ENCODE data around the gene NUP210. TPM values are rescaled to one million over a fixed set of nuclear protein-coding genes. Genes with fewer than 3 reads are reported as not detected.

NUP210 gene
- total and polyA plus RNA-seq, 4 donors, result 9.9 to 38.6 (median 22.9) TPM

- no peak overlapping the region for H3K4me3 ChIP-seq (ENCODE audit: low read depth in 1 of 3, low read length in 3 of 3)
- H3K27ac ChIP-seq (ENCODE audit: low read depth in 1 of 2, low read length in 2 of 2), result no peak overlapping the region
- no peak overlapping the region for H3K9ac ChIP-seq (ENCODE audit: low read depth in 1 of 2, low read length in 2 of 2)
- TF ChIP-seq NR2F2 (IDR thresholded peaks at IDR 0.05) (no peak), SP1 (IDR thresholded peaks at IDR 0.05) (no peak), TAF1 (conservative IDR thresholded peaks at IDR 0.05) (no peak), ZBTB33 (IDR thresholded peaks at IDR 0.05) (no peak)
- no peaks in the 10 kb centered on the region for H3K27me3 ChIP-seq (ENCODE audit: control insufficient read depth in 4 of 4, insufficient read depth in 4 of 4, low read length in 3 of 4)
- no peaks in the 10 kb centered on the region for H3K9me3 ChIP-seq (ENCODE audit: control insufficient read depth in 4 of 4, low read length in 3 of 4)
- DNase-seq (ENCODE audit: low spot score), result no peak
- 90% methylated on average over 6 of the region's 6 CpGs for WGBS
- H3K4me1 ChIP-seq (ENCODE audit: control insufficient read depth in 4 of 4, insufficient read depth in 4 of 4, low read length in 3 of 4), result no peaks in the 10 kb centered on the region
- H3K36me3 ChIP-seq (ENCODE audit: control insufficient read depth in 4 of 4, insufficient read depth in 3 of 4, low read depth in 1 of 4, low read length in 3 of 4), result peaks cover 4 to 82% (median 35%) of the 10 kb centered on the region in 4 donors
Observed at GRCh38 chr3:13332740-13333139, 87.4 kb downstream of the NUP210 start.

DNA sequence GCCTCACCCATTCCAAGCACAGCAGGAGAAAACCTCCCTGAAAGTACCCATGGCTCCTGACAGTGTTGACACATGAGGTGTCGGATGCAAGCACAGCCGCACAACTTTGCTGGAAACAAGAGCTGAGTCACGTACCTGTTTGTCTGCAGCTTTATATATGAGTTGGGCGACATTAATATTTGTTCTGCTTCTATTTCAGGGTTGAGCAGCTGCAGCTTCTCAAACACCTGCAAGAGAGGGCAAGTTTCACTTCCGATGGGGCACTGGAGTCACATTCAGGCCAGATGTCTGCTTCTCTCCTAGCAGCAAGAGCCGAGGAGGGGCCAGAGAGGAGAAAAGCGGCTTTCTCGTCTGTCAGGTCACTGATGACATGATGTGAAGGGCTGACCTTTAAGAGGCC is 88.0 kb downstream of the NUP210 start:
- no peaks in the 10 kb centered on the region for H3K4me1 ChIP-seq (ENCODE audit: control insufficient read depth in 4 of 4, insufficient read depth in 4 of 4, low read length in 3 of 4)
- no peak for TF ChIP-seq REST (IDR thresholded peaks at IDR 0.05)
- TF ChIP-seq CTCF (IDR thresholded peaks at IDR 0.05; ENCODE audit: low read depth, low read length, missing input control), result no peak
- TF ChIP-seq FOXA2 (IDR thresholded peaks at IDR 0.05), result no peak
- no peaks in the 10 kb centered on the region for H3K9me3 ChIP-seq (ENCODE audit: control insufficient read depth in 4 of 4, low read length in 3 of 4)
- peaks cover 4 to 82% (median 37%) of the 10 kb centered on the region in 4 donors for H3K36me3 ChIP-seq (ENCODE audit: control insufficient read depth in 4 of 4, insufficient read depth in 3 of 4, low read depth in 1 of 4, low read length in 3 of 4)
- no peak overlapping the region for H3K4me3 ChIP-seq (ENCODE audit: low read depth in 1 of 3, low read length in 3 of 3)
- no peak overlapping the region for H3K9ac ChIP-seq (ENCODE audit: low read depth in 1 of 2, low read length in 2 of 2)
- no peak for DNase-seq (ENCODE audit: low spot score)
- no peaks in the 10 kb centered on the region for H3K27me3 ChIP-seq (ENCODE audit: control insufficient read depth in 4 of 4, insufficient read depth in 4 of 4, low read length in 3 of 4)
- no peak overlapping the region for H3K27ac ChIP-seq (ENCODE audit: low read depth in 1 of 2, low read length in 2 of 2)
- WGBS, result 90% methylated on average over 8 of the region's 8 CpGs

DNA sequence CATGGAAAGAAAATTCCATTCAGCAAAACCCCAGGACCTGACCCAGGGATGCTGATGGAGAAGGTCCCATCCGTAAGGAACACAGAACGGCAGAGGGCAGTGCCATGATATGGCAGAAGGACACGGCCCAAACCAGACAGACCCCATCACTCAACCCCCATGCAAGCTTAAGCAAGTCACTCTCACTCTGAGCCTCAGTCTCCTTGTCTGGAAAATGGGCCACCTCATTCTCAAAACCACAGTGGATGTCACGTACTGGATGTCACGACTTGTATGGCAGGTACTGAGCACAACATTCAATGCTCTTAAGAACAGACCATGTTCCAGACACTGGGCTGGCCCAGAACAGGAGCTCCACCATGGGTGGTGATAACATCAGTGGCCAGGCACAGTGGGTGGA is 90.4 kb downstream of the NUP210 start:
- no peak for DNase-seq (ENCODE audit: low spot score)
- no peaks in the 10 kb centered on the region for H3K9me3 ChIP-seq (ENCODE audit: control insufficient read depth in 4 of 4, low read length in 3 of 4)
- H3K9ac ChIP-seq (ENCODE audit: low read depth in 1 of 2, low read length in 2 of 2), result no peak overlapping the region
- peaks cover 4 to 84% (median 34%) of the 10 kb centered on the region in 4 donors for H3K36me3 ChIP-seq (ENCODE audit: control insufficient read depth in 4 of 4, insufficient read depth in 3 of 4, low read depth in 1 of 4, low read length in 3 of 4)
- no peak for TF ChIP-seq NR2F2 (IDR thresholded peaks at IDR 0.05)
- no peak for TF ChIP-seq HNF4G (IDR thresholded peaks at IDR 0.05)
- TF ChIP-seq ATF3 (IDR thresholded peaks at IDR 0.05), result no peak
- TF ChIP-seq ZBTB33 (IDR thresholded peaks at IDR 0.05), result no peak
- no peak for TF ChIP-seq YY1 (IDR thresholded peaks at IDR 0.05)
- TF ChIP-seq JUND (IDR thresholded peaks at IDR 0.05), result no peak
- no peak for TF ChIP-seq EGR1 (IDR thresholded peaks at IDR 0.05; ENCODE audit: low read depth in 2 of 2)
- TF ChIP-seq GABPA (IDR thresholded peaks at IDR 0.05 in 1 of 2, conservative IDR thresholded peaks at IDR 0.05 in 1 of 2), result no peak
- TF ChIP-seq CTCF (IDR thresholded peaks at IDR 0.05; ENCODE audit: low read depth, low read length, missing input control), result no peak
- no peak for TF ChIP-seq RAD21 (IDR thresholded peaks at IDR 0.05)
- TF ChIP-seq FOXA1 (IDR thresholded peaks at IDR 0.05), result no peak
- WGBS, result 96% methylated on average over 5 of the region's 5 CpGs
- no peak overlapping the region for H3K4me3 ChIP-seq (ENCODE audit: low read depth in 1 of 3, low read length in 3 of 3)
- H3K27ac ChIP-seq (ENCODE audit: low read depth in 1 of 2, low read length in 2 of 2), result no peak overlapping the region
- H3K27me3 ChIP-seq (ENCODE audit: control insufficient read depth in 4 of 4, insufficient read depth in 4 of 4, low read length in 3 of 4), result no peaks in the 10 kb centered on the region
- H3K4me1 ChIP-seq (ENCODE audit: control insufficient read depth in 4 of 4, insufficient read depth in 4 of 4, low read length in 3 of 4), result no peaks in the 10 kb centered on the region

All from liver (tissue), 9 donors.